ENCODE data around the gene BEGAIN. TPM values are rescaled to one million over a fixed set of nuclear protein-coding genes. Genes with fewer than 3 reads are reported as not detected.
A peak's percentile ranks its signal among the peaks of the same experiment; 100 is the strongest.

BEGAIN gene
- total and polyA plus RNA-seq, 12 donors = 0.39 to 59.0 (median 2.7) TPM

DNA sequence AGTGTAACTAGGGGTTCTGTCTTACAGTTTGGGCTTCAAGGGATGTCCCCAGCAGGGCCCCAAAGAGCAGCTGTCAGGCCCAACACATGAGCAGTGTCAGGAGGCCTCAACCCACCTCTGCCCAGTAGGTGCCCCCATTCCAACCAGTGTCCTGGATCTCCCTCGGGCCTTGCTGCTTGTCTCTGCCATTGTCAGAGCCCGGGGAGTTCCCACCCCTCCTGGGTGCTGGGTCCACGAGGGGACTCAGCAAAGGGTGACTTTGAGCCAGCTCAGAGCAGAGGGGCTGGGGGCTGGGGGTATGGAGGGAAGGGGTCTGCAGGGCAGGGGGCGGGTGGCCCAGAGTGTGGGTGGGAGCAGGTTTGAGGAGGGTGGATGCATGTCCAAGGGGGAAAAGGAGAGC, 18.0 kb upstream of the BEGAIN start:
- Histone ChIP-seq H3K4me3 (no peak overlapping the region), H3K27ac (no peak overlapping the region), H3K36me3 (replicated peaks in 1 of 2) (no peaks in the 10 kb centered on the region), H3K27me3 (no peaks in the 10 kb centered on the region), H3K4me1 (replicated peaks in 1 of 2) (no peaks in the 10 kb centered on the region), H3K9me3 (replicated peaks in 1 of 3) (no peaks in the 10 kb centered on the region)
- 63 to 86% (median 77%) methylated on average over 3 to 4 of the region's 4 CpGs for WGBS, 4 donors
- peak in 1 of 7 donors; percentile 4 for DNase-seq
- TF ChIP-seq, protein P1, sequence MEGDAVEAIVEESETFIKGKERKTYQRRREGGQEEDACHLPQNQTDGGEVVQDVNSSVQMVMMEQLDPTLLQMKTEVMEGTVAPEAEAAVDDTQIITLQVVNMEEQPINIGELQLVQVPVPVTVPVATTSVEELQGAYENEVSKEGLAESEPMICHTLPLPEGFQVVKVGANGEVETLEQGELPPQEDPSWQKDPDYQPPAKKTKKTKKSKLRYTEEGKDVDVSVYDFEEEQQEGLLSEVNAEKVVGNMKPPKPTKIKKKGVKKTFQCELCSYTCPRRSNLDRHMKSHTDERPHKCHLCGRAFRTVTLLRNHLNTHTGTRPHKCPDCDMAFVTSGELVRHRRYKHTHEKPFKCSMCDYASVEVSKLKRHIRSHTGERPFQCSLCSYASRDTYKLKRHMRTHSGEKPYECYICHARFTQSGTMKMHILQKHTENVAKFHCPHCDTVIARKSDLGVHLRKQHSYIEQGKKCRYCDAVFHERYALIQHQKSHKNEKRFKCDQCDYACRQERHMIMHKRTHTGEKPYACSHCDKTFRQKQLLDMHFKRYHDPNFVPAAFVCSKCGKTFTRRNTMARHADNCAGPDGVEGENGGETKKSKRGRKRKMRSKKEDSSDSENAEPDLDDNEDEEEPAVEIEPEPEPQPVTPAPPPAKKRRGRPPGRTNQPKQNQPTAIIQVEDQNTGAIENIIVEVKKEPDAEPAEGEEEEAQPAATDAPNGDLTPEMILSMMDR (IDR thresholded peaks at IDR 0.05) = no peak
- TF ChIP-seq POLR2A (IDR thresholded peaks at IDR 0.05) = no peak
- intact Hi-C loops (cut with DNase I) = no loop called here

DNA sequence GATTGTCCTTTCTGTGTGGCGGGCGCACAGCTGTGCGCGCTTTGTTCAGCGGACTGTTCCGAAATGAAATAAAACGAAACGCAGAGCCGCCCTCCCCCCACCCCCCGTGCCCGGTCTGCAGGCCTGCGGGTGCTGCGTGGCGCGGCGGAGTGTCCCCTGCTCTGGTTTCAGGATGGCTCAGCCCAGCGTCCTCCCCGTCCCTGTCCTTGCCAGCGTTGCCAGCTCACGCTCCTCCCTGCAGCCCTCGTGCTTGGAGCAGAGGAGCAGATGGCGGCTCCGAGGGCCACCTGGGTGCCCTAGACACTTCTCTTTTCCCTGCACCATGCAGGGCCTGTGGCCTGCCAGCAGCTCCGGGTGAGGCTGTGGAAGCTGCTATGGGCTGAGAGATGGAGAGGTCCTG, 17.5 kb upstream of the BEGAIN start:
- no peak for TF ChIP-seq POLR2A (IDR thresholded peaks at IDR 0.05)
- peak in 1 of 7 donors; percentile 3 for DNase-seq
- no peaks in the 10 kb centered on the region for H3K4me1 ChIP-seq (replicated peaks in 1 of 2)
- no peak overlapping the region for H3K4me3 ChIP-seq
- intact Hi-C loops (cut with DNase I) = no loop called here
- 89 to 94% (median 92%) methylated on average over 16 to 24 of the region's 24 CpGs for WGBS, 4 donors
- no peaks in the 10 kb centered on the region for H3K27me3 ChIP-seq
- H3K36me3 ChIP-seq (replicated peaks in 1 of 2) = no peaks in the 10 kb centered on the region
- H3K27ac ChIP-seq = no peak overlapping the region
- no peaks in the 10 kb centered on the region for H3K9me3 ChIP-seq (replicated peaks in 1 of 3)

DNA sequence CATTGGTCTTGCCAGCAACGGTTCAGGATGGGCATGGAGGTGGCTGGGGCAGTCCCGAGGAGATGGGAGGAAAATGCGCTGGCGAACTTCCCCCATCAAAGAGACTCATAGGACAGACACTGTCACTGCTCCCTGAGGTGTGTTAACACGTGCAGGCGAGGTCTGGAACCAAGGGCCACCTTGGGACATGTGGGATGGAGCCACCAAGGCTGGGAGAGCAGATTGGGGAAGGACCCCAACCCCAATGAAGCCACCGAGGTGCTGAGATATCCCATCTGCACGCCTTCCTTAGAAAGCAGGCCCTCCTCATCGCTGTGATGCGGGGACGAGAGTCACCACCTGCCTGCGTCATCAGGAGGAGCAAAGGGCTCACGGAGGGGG, 16.9 kb upstream of the BEGAIN start:
- Histone ChIP-seq H3K27me3 (no peaks in the 10 kb centered on the region), H3K27ac (no peak overlapping the region), H3K9me3 (replicated peaks in 1 of 3) (no peaks in the 10 kb centered on the region), H3K4me1 (replicated peaks in 1 of 2) (no peaks in the 10 kb centered on the region), H3K4me3 (no peak overlapping the region), H3K36me3 (replicated peaks in 1 of 2) (no peaks in the 10 kb centered on the region)
- no peak for DNase-seq
- 85 to 87% (median 86%) methylated on average over 6 to 13 of the region's 13 CpGs for WGBS, 4 donors
- TF ChIP-seq, protein P1 (IDR thresholded peaks at IDR 0.05) = no peak
- TF ChIP-seq POLR2A (IDR thresholded peaks at IDR 0.05) = no peak
- intact Hi-C loops (cut with DNase I) = no loop called here

DNA sequence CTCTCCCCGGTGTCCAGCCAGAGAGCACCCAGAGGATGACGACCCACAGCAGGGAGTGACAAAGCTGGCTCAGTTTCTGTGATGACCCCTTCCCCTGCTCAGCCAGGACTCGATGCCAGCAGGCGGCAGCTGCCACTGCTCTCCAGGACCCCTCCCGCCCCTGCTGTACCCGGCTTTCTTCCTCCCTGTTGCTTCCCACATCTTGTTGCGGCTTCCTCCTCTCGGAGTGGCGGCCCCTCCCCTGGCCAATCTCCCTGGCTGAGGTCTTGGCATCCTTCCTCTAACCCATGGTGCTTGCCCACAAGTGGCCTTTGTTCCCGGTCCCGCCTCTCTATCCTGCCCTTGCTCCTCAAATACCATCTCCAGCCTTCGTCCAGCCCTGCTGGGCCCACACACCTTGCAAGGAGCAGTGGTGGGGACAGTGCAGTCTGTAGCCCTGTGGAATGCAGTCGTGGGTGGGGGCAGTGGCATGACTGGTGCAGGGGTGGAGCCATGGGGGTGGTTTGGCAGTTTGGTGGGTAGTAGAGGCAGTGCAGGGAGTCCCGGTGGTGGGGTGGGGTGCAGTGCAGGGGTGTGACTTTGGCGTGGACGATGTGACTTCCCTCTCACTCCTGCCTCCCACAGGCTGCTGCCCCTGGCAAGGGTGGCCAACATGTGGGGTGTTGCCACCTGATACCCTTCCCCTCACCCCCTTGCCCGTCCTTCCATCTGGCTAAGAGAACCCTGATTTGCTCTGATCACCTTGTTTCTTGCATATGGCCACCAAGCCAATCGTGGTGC, 16.3 kb upstream of the BEGAIN start:
- TF ChIP-seq, protein P1 (IDR thresholded peaks at IDR 0.05) = no peak
- no peak for TF ChIP-seq POLR2A (IDR thresholded peaks at IDR 0.05)
- intact Hi-C loops (cut with DNase I) = no loop called here
- H3K4me3 ChIP-seq = no peak overlapping the region
- 62 to 88% (median 82%) methylated on average over 17 to 18 of the region's 18 CpGs for WGBS, 4 donors
- H3K27me3 ChIP-seq = no peaks in the 10 kb centered on the region
- peak in 1 of 7 donors; percentile 16 for DNase-seq
- no peaks in the 10 kb centered on the region for H3K4me1 ChIP-seq (replicated peaks in 1 of 2)
- H3K9me3 ChIP-seq (replicated peaks in 1 of 3) = no peaks in the 10 kb centered on the region
- no peak overlapping the region for H3K27ac ChIP-seq
- H3K36me3 ChIP-seq (replicated peaks in 1 of 2) = no peaks in the 10 kb centered on the region

Data from adrenal gland (tissue), 12 donors.